Fibroblast of peridontal ligament (primary cell): ENCODE data around the gene LRP3.
"Not testable (repeated sequence)": the region's sequence is repeated elsewhere in the genome, so short reads cannot be mapped to it uniquely, and the experiment has no call there.

ENCODE experiments used
- DNase-seq: peaks from one replicate; pipeline ENCODE4 v3.0.0-alpha.2; 2010; ENCODE audit errors: extremely low read depth

Gene LRP3

GRCh38 chr19:33215438-33216197 is 21.5 kb downstream of the LRP3 start:
- no peak for DNase-seq

GRCh38 chr19:33216198-33216830 is 22.2 kb downstream of the LRP3 start:
- DNase-seq, result no peak

- no peak for DNase-seq
Measured at GRCh38 chr19:33217881-33218280, 23.8 kb downstream of the LRP3 start.

- DNase-seq, result no peak
Measured at GRCh38 chr19:33219261-33219815, 25.2 kb downstream of the LRP3 start.

- no peak for DNase-seq
Measured at GRCh38 chr19:33220115-33220514, 26.0 kb downstream of the LRP3 start.

GRCh38 chr19:33220735-33221134 is 26.6 kb downstream of the LRP3 start:
- no peak for DNase-seq

- no peak for DNase-seq
Measured at GRCh38 chr19:33221638-33222037, 27.5 kb downstream of the LRP3 start.

- DNase-seq, result not testable (repeated sequence)
Measured at GRCh38 chr19:33222255-33222654, 28.1 kb downstream of the LRP3 start.

- DNase-seq, result no peak
Measured at GRCh38 chr19:33224694-33225457, 30.7 kb downstream of the LRP3 start.

- no peak for DNase-seq
Measured at GRCh38 chr19:33225458-33225926, 31.4 kb downstream of the LRP3 start, which contains the start of gene SLC7A10. TSS of gene SLC7A10 (minus strand) at chr19:33225850. CDS start at chr19:33225703, 147 bp downstream.

- no peak for DNase-seq
Measured at GRCh38 chr19:33226550-33227241, 32.6 kb downstream of the LRP3 start.

GRCh38 chr19:33227242-33227650 is 33.1 kb downstream of the LRP3 start:
- no peak for DNase-seq

GRCh38 chr19:33227870-33228599 is 33.9 kb downstream of the LRP3 start:
- DNase-seq, result no peak

GRCh38 chr19:33229962-33230361 is 35.8 kb downstream of the LRP3 start:
- DNase-seq, result no peak

GRCh38 chr19:33231511-33231910 is 37.4 kb downstream of the LRP3 start:
- peak; percentile 18 for DNase-seq

GRCh38 chr19:33232656-33233055 is 38.5 kb downstream of the LRP3 start:
- no peak for DNase-seq

- DNase-seq, result no peak
Measured at GRCh38 chr19:33233056-33233873, 39.1 kb downstream of the LRP3 start.

GRCh38 chr19:33234092-33234491 is 40.0 kb downstream of the LRP3 start:
- DNase-seq, result no peak

- no peak for DNase-seq
Measured at GRCh38 chr19:33234736-33235135, 40.6 kb downstream of the LRP3 start.
